ENCODE measurements around the gene SARDH.
A peak's percentile ranks its signal among the peaks of the same experiment; 100 is the strongest.

SARDH gene, protein sequence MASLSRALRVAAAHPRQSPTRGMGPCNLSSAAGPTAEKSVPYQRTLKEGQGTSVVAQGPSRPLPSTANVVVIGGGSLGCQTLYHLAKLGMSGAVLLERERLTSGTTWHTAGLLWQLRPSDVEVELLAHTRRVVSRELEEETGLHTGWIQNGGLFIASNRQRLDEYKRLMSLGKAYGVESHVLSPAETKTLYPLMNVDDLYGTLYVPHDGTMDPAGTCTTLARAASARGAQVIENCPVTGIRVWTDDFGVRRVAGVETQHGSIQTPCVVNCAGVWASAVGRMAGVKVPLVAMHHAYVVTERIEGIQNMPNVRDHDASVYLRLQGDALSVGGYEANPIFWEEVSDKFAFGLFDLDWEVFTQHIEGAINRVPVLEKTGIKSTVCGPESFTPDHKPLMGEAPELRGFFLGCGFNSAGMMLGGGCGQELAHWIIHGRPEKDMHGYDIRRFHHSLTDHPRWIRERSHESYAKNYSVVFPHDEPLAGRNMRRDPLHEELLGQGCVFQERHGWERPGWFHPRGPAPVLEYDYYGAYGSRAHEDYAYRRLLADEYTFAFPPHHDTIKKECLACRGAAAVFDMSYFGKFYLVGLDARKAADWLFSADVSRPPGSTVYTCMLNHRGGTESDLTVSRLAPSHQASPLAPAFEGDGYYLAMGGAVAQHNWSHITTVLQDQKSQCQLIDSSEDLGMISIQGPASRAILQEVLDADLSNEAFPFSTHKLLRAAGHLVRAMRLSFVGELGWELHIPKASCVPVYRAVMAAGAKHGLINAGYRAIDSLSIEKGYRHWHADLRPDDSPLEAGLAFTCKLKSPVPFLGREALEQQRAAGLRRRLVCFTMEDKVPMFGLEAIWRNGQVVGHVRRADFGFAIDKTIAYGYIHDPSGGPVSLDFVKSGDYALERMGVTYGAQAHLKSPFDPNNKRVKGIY

GRCh38 chr9:133737774-133738639 lies at the start of gene SARDH:
Gene SARDH, minus strand, starts transcription at chr9:133738352. Its CDS starts 4,179 bp downstream, at chr9:133734173.
- peak; percentile 27 for FAIRE-seq

GRCh38 chr9:133787754-133788025 lies 49.5 kb upstream of the SARDH start:
- DNase-seq (ENCODE audit: low spot score): peak; percentile 44
- FAIRE-seq: no peak

More at GRCh38 chr9:133737774-133738639, at the start of gene SARDH:
- peak; percentile 56 for DNase-seq (ENCODE audit: low spot score)

- FAIRE-seq (no peak), DNase-seq (ENCODE audit: low spot score) (no peak)
Measured at GRCh38 chr9:133786907-133787753, 49.0 kb upstream of the SARDH start.

- FAIRE-seq: no peak
- DNase-seq (ENCODE audit: low spot score): no peak
Measured at GRCh38 chr9:133786371-133786753, 48.2 kb upstream of the SARDH start.

DNA sequence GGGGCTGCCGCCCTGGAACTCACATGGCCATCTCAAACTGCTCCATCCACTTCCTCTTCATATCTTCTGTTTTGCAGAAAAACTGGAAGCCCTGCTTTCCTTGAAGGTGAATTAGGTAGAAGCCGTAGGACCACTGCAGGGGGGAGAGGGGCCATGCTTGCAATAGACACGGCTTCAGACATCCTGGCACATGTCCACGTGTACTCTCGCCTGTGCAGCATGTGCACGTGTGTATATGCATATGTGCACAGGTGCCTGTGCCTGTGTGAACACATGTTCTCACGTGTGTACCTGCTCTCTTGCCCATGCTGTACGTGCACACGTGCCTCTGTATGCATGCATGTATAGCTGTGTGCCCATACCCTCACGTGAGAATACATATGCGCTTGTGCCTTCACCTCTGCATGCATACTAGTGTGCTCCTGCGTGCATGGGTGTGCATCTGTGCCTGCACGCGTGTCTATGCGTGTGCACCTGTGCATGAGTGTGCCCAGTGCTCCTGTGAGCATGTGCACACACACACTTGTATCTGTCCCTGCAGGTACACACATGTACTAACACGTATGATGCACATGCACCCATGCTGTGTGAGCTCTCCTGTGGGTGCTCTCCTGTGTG lies 47.7 kb upstream of the SARDH start:
- DNase-seq (ENCODE audit: low spot score): no peak
- FAIRE-seq: no peak

- no peak for FAIRE-seq
- DNase-seq (ENCODE audit: low spot score): no peak
Measured at GRCh38 chr9:133784731-133785561, 46.8 kb upstream of the SARDH start.

DNA sequence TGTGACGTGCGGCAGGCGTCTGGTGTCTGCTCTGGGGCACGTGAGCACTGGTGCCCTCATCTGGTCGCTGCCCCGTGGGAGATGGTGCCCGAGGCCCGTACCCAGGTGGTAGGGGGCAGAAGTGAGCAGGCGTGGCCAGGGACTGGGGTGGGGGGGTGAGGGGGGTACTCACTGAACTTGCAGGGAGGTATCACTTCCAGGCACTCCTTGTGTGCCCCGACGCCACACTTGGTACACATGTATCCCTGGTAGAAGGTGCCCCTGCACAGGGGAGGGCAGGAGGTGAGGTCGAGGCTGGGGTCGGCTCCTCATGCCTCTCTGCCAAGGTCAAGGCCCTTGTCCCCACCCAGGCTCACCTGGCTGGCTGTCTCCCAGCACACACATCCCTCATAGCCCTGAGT lies 45.2 kb upstream of the SARDH start:
- no peak for DNase-seq (ENCODE audit: low spot score)
- FAIRE-seq: no peak

- DNase-seq (ENCODE audit: low spot score) (peak; percentile 72), FAIRE-seq (no peak)
Measured at GRCh38 chr9:133782157-133783130, 44.3 kb upstream of the SARDH start.

- FAIRE-seq (no peak), DNase-seq (ENCODE audit: low spot score) (no peak)
Measured at GRCh38 chr9:133781828-133782135, 43.6 kb upstream of the SARDH start.

DNA sequence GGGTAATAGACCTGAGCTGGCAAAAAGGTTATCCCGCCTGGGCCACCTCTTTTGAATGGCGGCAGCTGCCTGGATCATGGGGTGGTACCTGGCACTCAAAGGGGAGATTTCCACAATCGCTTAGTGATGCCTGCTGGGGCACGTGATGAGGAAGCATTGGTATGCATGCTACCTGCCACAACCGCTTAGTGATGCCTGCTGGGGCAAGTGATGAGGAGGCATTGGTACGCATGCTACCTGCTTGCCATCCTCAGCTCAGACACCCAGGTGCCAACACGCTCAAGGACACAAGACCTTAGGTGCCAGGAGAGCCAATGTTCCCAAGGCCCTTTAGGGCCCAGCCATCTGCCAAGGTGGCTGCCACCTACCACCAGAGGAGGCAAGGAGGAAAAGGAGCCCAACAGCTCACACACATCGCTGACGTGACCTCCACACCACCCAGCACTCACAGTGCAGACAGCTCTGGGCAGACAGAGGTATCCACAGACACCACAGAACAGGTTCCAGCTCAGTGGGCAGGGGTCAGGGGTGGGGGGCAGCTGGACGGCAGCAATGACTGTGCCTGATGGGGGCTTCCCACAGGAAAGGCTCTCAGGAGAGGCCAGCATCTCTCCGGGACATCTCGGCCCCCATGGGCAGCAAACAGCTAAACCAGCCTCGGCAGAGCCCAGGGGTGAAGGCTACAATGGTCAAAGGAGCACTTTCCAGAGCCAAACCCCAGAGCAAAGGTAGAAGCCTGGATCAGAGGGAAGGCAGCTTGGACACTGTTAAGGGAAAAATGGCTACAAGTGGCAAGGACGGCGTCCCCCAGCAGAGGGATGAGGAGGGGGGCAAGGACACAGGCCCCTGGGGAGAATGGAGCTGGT lies 43.0 kb upstream of the SARDH start:
- FAIRE-seq: no peak

GRCh38 chr9:133780404-133780945 lies 42.3 kb upstream of the SARDH start:
- DNase-seq (ENCODE audit: low spot score) (no peak), FAIRE-seq (no peak)

More for the DNA sequence above, 43.0 kb upstream of the SARDH start:
- DNase-seq (ENCODE audit: low spot score): no peak

- DNase-seq (ENCODE audit: low spot score): no peak
- FAIRE-seq: no peak
Measured at GRCh38 chr9:133779516-133780403, 41.6 kb upstream of the SARDH start.

DNA sequence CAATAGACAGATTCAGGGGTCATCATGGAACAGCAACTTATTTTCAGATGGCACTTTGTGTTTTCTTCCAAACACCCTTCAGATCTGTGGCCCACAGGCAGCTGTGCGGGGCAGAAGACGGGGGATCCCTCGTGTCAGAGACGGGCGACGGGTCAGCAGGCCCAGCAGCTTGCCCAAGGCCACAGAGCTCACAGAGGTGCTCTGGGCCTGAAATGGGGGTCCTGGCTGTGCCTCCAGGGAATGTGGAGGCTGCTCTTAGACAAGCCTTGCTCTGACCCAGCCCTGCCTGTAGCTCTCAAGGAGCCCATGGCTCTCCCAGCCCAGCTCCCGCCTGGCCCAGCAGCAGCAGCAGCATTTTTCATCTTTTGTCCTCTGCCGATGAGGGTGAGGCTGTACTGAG lies 40.9 kb upstream of the SARDH start:
- no peak for FAIRE-seq
- no peak for DNase-seq (ENCODE audit: low spot score)

GRCh38 chr9:133778336-133779013 lies 40.3 kb upstream of the SARDH start:
- DNase-seq (ENCODE audit: low spot score) (no peak), FAIRE-seq (no peak)

GRCh38 chr9:133777871-133778270 lies 39.7 kb upstream of the SARDH start:
- DNase-seq (ENCODE audit: low spot score): no peak
- no peak for FAIRE-seq
